HG03439 (cell line): ENCODE data around the gene CASD1.
A peak's percentile ranks its signal among the peaks of the same experiment; 100 is the strongest.

ENCODE experiments used
- ATAC-seq: cut with Tn5 transposase; IDR thresholded peaks from one replicate; pipeline ENCODE4 v1.9.1; 2021; ENCODE audit warnings: mild to moderate bottlenecking, moderate library complexity; ENCODE audit not compliant: unreplicated experiment

The CASD1 gene

DNA sequence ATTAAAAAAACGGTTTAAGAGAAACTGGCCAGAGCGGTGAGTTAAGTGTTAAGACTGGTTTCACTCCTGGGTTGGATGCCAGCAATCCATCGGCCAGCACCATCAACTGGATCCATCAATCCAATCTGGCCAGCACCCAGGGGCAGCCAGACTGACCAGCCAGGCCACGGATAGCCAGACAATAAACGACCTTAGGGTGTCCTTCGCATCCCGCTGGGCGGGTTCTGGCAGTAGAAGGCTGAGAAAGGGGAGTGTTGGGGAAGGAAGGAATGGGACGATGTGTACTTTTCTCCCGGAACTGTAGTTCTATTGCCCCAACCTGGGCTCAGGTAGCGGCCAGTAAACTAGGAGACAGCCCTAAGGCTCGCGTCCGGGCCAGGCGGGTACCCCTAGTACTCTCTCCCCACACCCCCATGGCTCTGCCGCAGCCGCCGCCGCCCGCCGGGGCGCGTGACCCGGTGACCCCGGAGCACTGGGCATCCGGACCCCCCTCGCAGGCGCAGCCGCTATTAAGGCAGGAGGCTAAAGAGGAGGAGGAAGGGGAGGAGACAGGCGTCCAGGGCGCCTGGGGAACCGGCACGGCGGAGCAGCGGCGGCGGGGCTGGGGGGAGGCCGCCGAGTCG, at the start of gene CASD1:
Gene CASD1, plus strand, starts transcription at position 546 of the 623 bp plus-strand sequence. CDS start 276 bp downstream, outside the sequence.
- ATAC-seq: peak; percentile 64

DNA sequence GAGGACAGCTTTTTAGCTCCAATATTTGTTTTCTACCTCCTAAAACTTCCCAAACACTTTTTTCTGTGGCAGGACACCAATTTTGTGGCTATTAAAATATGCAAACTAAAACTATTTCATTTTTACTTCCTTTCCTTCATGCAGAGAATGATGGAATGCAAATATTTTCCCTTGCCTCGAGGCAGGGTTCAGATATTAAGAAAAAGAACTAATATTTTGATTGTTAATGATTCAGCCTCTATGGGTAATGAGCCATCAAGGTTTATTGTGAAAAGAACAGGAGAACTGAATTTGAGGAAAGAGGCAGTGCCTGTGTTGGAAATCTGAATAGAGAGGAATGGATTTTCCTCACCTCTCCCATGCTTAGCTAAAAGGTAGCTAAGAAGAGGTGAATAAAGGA, 43.1 kb upstream of the CASD1 start:
- no peak for ATAC-seq

DNA sequence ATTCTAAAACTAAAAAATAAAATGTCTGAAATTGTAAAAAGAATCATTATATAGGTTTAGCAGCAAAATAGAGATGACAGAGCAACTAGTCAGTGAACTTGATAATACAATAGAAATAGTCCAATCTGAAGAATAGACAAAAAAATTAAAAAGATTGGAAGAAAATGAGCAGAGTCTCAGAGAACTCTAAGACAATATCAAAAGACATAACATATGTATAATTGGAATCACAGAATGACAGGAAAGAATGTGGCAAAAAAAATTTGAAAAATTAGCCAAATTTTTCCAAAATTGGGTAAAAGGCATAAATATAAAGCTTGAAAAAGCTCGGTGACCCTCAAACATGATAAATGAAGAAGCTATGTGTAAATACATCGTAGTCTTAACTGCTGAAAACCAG, 38.0 kb upstream of the CASD1 start:
- no peak for ATAC-seq

DNA sequence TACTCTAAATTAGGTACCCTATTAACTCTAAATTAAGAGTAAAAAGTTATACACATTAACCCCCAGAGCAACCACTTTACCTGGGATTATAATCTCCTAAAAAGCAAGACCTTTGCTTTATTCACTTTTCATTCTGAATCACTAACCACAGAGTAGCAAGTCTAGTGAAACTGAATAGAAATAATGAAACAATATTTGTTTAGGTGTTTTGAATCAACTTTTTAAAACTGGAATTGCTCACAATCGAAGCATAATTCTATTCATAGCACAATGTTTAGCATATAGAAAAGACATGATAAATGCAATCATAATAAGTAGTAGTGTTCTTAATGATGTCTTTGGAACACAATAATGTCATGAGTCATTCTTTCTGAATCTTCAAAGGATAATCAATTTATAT, 37.0 kb upstream of the CASD1 start:
- ATAC-seq: no peak

DNA sequence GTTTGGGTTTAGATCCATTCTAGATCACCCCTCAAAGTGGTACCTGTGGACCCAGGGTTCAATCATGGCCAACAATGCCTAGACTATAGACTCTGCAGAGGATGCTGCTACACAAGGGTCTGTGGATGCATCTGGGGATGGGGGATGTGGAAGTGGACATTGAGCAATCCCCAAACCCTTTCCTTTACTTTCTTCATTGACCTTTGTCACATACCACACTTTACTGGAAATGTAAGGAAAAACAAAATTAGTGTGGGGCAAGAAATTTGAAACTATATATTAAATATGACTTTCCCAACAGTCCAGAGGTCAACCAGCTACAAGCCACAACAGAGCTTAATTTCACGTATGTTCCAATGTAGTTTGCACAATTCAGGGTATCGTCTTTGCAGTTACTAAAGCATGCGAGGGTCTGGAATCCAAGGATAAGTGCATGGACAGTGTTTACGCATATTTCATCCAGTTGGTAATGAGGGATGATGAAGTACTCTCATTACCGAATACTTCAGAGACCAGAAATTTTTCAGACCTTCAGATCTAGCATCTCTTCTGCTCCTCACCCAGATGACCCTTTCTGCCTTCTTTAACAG, 33.3 kb upstream of the CASD1 start:
- no peak for ATAC-seq

DNA sequence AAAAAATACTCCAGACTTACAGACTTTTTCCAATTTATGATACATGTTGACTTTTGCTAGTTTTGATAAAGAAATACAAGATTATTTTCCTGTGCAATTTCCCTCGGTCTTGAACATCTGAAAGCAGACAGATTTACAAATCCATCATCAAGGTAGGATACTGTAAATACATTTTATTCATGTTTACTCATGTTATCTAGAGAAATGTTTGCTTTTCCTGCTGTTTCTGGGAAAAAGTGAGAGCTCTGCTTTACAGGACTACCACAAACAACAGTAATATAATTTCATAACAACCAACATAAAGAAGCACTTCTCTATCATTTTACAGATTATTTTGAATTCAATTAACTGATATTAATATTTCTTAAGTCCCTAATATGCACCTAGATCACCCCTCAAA, 31.7 kb upstream of the CASD1 start:
- ATAC-seq: no peak

DNA sequence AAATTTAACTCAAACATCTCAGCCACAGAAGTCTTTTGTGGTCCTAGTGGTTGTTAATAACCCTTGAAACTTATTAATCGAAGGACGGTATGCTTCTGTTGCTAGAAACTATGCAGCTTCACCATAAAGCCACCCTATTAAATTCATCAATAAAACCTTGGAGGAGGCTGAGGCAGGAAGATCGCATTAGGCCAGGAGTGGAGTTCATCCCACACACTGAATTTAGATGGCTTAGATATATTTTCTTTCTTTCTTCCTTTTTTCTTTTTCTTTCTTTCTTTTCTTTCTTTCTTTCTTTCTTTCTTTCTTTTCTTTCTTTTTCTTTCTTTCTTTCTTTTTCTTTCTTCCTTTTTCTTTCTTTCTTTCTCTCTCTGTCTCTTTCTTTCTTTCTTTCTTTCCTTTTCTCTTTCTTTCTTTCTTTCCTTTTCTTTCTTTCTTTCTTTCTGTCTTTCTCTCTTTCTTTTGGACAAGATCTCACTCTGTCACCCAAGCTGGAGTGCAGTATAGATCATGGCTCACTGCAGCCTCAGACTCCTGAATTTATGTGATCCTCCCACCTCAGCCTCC, 30.9 kb upstream of the CASD1 start:
- ATAC-seq: no peak

DNA sequence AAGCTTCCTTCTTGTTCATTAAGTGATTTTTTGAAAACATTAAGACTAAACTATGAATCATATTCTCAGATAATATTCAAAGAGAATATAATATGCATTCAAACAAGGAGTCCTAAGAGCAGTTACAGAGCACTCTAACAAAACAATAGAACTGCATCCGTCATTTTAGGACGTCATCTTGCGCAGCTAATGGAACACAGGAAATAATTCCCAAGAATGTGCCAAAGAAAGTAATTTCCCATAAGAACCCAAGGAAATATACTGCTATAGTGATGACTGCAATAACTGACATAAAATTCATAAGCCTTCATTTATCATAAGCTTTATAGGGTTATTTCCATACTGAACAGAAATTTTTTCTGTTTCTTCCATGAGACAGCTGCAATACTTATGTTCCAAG, 28.3 kb upstream of the CASD1 start:
- ATAC-seq: no peak

DNA sequence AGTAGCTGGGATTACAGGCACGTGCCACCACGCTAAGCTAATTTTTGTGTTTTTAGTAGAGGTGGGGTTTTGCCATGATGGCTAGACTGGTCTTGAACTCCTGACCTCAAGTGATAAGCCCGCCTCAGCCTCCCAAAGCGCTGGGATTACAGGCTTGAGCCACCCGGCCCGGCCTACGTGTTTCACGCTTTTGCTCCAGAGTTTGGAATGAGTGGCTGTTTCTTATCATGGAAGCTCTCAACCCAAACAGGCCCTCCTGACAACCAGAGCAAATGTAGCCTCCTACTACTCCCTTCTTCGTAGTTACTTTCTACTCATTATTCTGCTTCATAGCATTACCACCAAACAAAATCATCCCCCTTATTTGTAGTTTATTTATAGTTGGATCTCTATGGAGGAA, 26.8 kb upstream of the CASD1 start:
- no peak for ATAC-seq

DNA sequence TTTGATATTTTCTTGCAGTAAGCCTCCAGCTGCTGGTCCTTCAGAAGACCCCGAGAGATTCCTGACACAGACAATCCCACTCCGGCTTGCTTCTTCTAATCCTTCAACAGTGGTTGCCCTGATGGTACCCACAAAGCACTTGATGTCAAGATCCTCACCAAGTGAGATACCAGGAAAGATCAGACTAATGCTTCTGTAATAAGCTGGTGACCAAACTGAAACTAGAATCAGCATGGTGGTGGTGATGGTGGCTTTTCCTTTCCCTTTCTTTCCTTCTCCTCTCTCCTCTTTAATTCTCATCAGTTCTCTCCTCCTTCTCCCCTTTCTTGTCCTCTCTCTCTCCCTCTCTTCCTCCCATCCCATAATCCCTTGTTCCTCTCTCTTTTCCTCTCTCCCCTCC, 25.8 kb upstream of the CASD1 start:
- no peak for ATAC-seq

DNA sequence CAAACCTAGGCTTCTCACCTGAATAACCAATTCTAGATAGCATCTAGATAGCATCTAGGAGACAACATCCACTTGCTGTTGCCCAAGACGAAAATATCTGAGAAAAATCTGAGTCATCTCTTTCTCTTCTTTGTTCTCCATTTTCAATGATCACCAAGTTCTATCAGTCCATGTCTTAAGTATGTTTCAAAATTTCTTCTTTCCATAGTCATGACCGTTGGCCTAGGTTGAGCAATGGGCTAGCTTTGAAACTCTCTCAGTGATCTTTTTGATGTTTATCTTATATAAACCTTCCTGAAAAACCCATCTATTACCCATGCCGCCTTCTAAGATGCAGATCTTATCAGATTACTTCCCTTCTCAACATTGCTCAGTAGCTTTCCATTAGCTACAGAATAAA, 23.4 kb upstream of the CASD1 start:
- ATAC-seq: no peak

DNA sequence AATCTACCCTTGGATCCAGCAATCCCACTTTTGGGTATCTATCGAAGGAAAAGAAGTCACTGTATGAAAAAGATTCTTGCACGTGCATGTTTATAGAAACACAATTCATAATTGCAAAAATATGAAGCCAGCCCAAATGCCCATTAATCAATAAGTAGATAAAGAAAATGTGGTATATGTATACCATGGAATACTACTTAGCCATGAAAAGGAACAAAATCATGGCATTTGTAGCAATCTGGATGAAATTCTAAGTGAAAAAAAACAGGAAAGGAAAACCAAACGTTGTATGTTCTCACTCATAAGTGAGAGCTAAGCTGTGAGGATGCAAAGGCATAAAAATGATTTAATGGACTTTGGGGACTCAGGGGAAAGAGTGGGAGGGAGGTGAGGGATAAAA, 18.2 kb upstream of the CASD1 start:
- no peak for ATAC-seq

DNA sequence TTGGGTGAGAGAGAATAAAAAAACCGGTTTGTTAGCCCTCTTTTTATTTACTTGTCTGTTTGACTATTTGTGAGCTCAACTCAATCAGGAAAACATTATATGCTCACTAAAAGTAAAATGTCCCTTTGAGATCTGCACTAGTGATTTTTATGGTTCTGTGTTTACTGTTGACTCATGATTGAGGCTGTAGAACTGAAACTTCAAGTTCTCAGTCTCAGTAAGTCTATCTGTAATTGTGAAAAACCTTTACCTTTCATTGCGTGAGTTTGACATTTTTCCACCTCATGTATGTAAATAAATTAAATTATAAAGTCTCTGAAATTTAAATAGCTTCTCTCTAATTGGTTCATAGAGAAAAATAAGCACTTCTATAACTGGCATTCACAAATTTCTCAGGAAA, 17.0 kb upstream of the CASD1 start:
- peak; percentile 99 for ATAC-seq

DNA sequence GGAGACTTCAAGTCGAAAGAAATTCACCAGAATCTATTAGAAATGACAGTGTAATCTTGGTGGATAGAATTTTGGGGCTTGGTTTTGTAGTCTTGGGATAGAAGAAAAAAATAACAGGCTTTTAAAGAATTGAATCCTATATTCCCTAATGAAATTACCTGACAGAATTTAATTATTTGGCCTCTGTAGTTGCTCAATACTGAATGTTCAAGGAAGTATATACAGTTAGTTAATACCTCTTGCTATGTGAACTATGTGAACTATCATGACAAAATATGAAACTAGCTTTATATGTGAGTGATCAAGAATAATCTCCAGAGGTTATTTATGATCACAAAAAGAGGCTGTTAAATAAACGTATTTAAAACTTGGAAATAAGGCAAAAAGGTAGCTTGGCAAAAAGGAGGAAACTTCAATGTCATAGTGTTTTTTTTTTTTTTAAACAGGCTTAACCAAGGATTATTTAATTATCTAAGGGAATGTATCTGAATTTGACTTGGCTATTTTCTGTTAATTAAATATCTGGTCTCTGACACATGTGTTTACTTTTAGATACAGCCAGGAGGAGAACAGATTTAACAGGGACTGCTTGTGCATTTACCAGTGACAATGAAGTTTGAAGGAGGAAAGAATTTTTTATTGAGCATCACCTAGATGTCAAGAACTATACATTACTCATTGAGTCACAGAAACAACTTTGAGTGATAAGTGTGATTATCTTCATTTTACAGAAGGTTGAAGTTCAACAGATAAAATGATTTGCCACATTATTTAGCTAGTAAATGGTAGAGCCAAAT, 11.5 kb upstream of the CASD1 start:
- ATAC-seq: no peak

DNA sequence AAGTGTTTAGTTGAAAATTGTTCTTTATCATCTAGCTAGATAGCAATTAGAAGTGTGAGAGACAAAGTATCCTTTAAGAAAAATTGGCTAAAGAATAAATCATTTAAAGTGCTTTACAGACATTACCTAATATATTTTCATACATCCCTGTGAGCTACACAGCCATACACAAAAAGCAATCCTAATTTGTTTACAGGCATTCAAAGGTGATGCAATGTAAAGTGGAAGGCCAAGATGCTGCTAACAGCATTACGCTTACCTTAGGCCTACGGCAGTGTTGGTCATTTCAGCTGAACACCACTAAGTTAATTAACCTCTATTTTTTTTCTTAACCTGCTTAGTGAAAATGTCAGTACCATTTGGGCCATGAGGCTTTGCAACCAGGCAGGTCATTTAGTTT, 10.7 kb upstream of the CASD1 start:
- no peak for ATAC-seq

DNA sequence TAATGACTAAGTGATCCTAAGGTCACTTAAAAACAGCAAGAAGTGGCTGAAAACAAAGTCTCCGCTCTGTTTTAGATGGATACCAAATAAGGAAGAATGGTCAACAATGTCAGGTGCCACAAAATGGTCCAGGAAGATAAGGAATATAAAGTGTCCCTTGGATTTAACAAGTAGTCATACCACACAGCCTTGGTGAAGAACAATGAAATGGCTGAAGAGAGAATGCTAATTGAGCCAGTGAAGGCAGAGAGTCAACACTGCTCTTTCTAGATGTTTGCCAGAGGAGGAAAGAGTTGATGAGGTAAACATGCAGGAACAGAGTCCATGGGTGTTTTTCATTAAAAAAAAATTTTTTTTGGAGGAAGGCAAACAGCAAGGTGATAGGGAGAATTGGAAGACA, 2.1 kb upstream of the CASD1 start:
- no peak for ATAC-seq

DNA sequence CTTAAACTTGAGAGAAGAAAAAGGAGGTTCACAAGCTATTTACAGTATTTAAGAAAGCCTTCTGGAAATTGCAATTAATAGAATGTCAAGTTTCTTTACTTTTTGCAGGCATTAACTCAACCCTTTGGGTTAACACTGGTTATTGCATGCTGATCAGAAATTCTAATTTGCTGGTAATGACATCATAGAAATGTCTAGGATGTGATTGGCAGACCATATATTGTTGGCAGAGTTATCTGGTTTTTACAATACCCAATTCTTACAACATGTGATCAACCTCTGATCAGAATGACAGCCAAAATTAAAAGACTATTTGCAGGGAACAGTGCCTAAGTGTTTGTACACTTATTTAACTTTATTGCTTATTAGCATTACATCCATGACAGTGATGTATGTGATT, 1.6 kb upstream of the CASD1 start:
- ATAC-seq: no peak

DNA sequence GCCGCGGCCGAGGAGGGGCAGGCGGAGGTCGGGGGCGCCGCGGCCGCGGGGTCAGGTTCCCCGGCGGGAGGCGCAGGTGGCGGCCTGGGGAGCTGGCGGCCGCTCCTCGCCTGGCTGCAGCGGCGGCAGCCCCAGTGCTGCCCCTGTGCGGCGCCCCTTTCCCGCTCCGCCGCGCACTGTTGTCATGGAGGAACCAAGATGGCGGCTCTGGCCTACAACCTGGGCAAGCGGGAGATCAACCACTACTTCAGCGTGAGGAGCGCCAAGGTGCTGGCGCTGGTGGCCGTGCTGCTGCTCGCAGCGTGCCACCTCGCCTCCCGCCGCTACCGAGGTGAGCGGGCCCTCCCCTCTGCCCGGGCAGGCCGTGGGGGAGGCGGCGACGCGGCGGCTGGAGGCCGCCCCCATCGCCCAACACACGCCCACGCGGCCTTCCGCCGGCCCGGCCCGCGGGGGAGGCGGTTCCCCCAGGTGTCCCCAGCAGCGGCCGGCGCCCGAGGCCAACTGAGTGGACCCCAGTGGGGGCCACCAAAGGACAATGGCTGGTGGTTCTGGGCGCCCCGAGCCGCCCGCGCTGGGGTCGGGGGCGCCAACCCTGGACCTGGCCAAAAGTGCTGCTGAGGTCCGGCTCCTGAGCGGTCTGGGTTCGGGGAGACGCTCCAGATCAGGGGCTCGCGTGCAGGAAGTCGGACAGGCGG, 425 bp downstream of the CASD1 start:
- peak; percentile 77 for ATAC-seq

DNA sequence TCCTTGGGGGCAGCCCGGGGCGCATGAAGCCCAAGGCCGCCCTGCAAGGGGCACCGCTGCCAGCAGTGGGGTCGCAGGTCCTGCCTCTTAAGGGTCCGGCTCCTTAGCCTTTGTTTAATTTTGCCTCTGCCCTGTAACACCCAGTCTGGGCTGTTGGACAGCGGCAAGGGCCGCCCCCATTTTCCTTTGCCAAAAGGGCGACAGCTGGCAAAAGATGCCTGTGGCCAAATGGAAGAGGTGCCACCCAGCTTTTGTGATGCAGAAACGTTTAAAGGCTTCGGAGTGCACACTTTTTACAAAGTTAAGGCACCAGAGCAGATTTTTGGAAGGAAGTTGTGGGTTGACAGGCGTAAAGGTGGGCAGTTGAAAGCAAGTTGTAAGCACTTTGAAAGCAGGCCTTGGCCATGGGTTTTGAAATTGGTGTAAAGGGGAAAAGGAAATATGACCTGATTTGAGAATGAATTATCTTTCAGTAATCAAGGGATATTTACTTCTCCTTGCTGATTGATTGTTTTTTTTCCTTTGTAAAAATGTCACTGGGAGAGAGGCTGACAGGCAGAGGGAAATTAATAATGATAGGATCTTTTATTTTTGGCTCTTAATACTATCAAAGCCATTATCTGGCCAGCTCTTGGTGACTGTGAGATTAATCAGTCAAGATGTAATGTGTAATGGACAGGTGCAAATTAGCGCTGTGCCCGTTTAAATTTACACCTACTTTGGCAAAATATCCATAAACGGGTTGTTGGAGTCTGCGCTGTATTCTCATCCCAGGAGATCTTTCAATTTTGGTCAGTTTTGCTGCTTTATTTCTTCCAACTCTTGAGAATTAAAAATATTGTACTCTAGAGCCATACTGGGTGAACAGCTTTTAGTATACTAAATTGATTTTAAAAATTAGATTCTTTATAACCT, 1.2 kb downstream of the CASD1 start:
- peak; percentile 17 for ATAC-seq

DNA sequence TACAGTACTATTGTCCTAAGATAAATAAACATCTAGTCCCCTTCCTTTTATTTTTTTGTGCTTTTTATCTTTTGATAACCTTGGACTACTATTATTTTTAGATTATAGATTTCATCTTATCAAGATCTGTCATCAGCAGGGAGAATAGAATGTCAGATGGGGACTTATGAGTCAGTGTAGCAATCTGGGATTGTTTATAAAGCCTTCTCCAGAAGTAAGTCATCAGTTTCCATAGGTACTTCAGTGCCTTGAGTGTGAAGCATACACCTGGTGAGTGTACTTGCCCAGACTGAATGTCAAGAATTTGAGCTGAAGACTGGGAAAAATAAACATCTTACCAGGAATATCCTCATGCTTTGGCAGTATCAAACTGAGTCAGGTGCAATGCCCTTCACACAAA, 2.1 kb downstream of the CASD1 start:
- ATAC-seq: no peak
